HFF-Myc (cell line): ENCODE measurements around the gene PAFAH1B1.
"Not testable (repeated sequence)": the region's sequence is repeated elsewhere in the genome, so short reads cannot be mapped to it uniquely, and the experiment has no call there.

Experiments used
- DNase-seq: peaks from one replicate; pipeline ENCODE4 v3.0.0-alpha.2; 2011; ENCODE audit warnings: low read depth; ENCODE audit errors: extremely low read depth
- H3K4me3 ChIP-seq: replicated peaks from 2 replicates; pipeline ENCODE4 v1.5.1; 2011; ENCODE audit warnings: low read depth, mild to moderate bottlenecking, control low read depth, low read length
- TF ChIP-seq, protein P1 (sequence below): IDR thresholded peaks from 2 replicates; pipeline ENCODE4 v1.5.1; 2012; ENCODE audit warnings: mild to moderate bottlenecking, low read depth, low read length, control low read depth; ENCODE audit errors: missing control alignments

The PAFAH1B1 gene

GRCh38 chr17:2656283-2656682 is 62.8 kb downstream of the PAFAH1B1 start:
- TF ChIP-seq, protein P1, sequence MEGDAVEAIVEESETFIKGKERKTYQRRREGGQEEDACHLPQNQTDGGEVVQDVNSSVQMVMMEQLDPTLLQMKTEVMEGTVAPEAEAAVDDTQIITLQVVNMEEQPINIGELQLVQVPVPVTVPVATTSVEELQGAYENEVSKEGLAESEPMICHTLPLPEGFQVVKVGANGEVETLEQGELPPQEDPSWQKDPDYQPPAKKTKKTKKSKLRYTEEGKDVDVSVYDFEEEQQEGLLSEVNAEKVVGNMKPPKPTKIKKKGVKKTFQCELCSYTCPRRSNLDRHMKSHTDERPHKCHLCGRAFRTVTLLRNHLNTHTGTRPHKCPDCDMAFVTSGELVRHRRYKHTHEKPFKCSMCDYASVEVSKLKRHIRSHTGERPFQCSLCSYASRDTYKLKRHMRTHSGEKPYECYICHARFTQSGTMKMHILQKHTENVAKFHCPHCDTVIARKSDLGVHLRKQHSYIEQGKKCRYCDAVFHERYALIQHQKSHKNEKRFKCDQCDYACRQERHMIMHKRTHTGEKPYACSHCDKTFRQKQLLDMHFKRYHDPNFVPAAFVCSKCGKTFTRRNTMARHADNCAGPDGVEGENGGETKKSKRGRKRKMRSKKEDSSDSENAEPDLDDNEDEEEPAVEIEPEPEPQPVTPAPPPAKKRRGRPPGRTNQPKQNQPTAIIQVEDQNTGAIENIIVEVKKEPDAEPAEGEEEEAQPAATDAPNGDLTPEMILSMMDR = no peak
- H3K4me3 ChIP-seq = no peak overlapping the region
- no peak for DNase-seq

DNA sequence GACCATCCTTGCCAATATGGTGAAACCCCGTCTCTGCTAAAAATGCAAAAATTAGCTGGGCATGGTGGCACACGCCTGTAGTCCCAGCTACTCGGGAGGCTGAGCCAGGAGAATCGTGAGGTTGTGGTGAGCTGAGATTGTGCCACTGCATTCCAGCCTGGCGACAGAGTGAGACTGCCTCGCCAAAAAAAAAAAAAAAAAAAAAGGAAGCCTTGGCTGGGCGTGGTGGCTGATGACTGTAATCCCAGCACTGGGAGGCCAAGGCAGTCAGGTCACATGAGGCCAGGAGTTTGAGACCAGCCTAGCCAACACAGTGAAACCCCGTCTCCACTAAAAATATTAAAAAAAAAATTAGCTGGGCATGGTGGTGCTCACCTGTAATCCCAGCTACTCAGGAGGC is 65.9 kb downstream of the PAFAH1B1 start:
- DNase-seq = not testable (repeated sequence)

GRCh38 chr17:2660410-2660809 is 67.0 kb downstream of the PAFAH1B1 start:
- H3K4me3 ChIP-seq, DNase-seq: not testable (repeated sequence)

More for the DNA sequence above, 65.9 kb downstream of the PAFAH1B1 start:
- not testable (repeated sequence) for H3K4me3 ChIP-seq

GRCh38 chr17:2672026-2672425 is 78.6 kb downstream of the PAFAH1B1 start:
- TF ChIP-seq, protein P1 = no peak
- H3K4me3 ChIP-seq = no peak overlapping the region
- DNase-seq = no peak

- H3K4me3 ChIP-seq, DNase-seq: not testable (repeated sequence)
Observed at GRCh38 chr17:2679247-2679646, 85.8 kb downstream of the PAFAH1B1 start.

DNA sequence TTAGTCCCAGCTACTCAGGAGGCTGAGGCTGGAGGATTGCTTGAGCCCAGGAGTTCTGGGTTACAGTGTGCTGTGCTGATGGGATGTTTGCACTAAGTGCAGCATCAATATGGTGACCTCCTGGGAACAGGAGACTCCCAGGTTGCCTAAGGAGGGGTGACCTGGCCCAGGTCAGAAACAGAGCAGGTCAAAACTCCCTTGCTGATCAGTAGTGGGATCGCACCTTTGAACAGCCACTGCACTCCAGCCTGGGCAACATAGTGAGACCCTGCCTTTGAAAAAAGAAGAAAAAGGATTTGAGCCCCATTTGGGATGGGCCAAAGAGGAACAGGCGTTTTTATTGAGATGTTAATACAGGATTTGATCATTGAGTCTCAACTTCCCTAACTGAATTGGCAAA is 87.5 kb downstream of the PAFAH1B1 start:
- TF ChIP-seq, protein P1 = no peak
- no peak for DNase-seq
- no peak overlapping the region for H3K4me3 ChIP-seq

GRCh38 chr17:2681650-2682049 is 88.2 kb downstream of the PAFAH1B1 start:
- no peak for DNase-seq
- TF ChIP-seq, protein P1 = no peak
- no peak overlapping the region for H3K4me3 ChIP-seq

- TF ChIP-seq, protein P1 = no peak
- DNase-seq = no peak
- no peak overlapping the region for H3K4me3 ChIP-seq
Observed at GRCh38 chr17:2682176-2682938, 88.9 kb downstream of the PAFAH1B1 start.
